ENCODE data around the gene TUBB3.

The TUBB3 gene

DNA sequence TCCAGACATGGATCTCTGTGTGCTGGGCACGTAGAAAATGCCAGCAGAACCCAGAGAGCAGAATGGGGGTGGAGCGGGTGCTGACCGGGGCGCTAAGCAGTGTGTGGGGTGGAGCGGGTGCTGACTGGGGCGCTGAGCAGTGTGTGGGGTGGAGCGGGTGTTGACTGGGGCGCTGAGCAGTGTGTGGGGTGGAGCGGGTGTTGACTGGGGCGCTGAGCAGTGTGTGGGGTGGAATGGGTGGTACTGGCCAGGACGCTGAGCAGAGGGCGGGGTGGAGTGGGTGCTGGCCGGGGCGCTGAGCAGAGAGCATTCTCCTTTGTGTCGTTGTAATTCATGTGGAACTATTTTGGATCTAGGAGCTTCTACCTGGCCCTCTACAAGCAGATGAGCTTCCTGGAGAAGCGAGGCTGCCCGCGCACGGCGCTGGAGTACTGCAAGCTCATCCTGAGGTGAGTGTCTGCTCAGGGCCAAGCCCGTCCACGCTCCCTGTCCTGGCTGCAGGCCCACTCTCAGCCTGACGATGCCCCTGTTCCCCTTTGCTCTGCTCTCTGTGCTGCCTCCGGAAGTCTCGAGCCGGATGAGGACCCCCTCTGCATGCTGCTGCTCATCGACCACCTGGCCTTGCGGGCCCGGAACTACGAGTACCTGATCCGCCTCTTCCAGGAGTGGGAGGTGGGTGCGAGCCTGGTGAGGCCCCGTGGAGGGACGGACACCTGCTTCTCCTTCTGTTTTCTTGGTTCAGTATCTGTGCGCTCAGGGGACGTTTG is 24.8 kb upstream of the TUBB3 start:
- no peak overlapping the region for H3K27ac ChIP-seq
- TF ChIP-seq, protein P1, sequence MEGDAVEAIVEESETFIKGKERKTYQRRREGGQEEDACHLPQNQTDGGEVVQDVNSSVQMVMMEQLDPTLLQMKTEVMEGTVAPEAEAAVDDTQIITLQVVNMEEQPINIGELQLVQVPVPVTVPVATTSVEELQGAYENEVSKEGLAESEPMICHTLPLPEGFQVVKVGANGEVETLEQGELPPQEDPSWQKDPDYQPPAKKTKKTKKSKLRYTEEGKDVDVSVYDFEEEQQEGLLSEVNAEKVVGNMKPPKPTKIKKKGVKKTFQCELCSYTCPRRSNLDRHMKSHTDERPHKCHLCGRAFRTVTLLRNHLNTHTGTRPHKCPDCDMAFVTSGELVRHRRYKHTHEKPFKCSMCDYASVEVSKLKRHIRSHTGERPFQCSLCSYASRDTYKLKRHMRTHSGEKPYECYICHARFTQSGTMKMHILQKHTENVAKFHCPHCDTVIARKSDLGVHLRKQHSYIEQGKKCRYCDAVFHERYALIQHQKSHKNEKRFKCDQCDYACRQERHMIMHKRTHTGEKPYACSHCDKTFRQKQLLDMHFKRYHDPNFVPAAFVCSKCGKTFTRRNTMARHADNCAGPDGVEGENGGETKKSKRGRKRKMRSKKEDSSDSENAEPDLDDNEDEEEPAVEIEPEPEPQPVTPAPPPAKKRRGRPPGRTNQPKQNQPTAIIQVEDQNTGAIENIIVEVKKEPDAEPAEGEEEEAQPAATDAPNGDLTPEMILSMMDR (IDR thresholded peaks at IDR 0.05): no peak
- no peaks in the 10 kb centered on the region for H3K4me1 ChIP-seq (ENCODE audit: control insufficient read depth in 1 of 2, insufficient read depth in 1 of 2, low read depth in 1 of 2, low read length in 1 of 2)
- no peaks in the 10 kb centered on the region for H3K9me3 ChIP-seq
- H3K36me3 ChIP-seq: peaks cover 89% of the 10 kb centered on the region
- H3K4me3 ChIP-seq (ENCODE audit: low read depth in 1 of 2, low read length in 1 of 2): no peak overlapping the region
- H3K27me3 ChIP-seq: no peaks in the 10 kb centered on the region

DNA sequence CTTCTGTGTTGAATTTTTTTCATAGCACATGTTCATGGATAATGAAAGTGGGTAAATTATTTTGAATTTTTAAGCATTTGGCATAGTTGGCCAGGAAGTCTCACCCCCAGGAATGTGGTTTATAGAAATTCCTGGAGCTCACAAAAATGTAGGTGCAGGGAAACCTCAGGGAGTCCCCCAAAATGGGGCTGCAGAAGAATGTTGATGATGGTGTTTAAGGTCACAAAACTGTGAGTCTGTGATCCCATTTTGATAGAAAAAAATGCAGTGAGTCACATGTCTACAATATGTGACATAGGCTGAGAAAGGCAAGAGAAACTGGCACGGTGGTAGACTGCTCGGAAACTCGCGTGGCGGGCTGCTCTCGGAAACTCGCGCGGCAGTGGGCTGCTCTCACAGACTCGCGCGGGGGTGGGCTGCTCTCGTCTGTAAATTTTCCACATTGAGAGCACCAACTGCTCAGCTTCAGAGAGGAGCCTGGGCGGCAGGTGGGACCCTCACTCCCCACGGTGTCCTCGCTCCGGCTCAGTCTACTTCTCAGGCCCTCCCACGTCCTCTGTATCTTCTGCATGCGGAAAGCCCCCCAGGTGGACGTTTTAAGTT is 23.2 kb upstream of the TUBB3 start:
- Histone ChIP-seq H3K27me3 (no peaks in the 10 kb centered on the region), H3K36me3 (peaks cover 89% of the 10 kb centered on the region), H3K4me1 (ENCODE audit: control insufficient read depth in 1 of 2, insufficient read depth in 1 of 2, low read depth in 1 of 2, low read length in 1 of 2) (no peaks in the 10 kb centered on the region), H3K9me3 (no peaks in the 10 kb centered on the region), H3K27ac (no peak overlapping the region), H3K4me3 (ENCODE audit: low read depth in 1 of 2, low read length in 1 of 2) (no peak overlapping the region)
- TF ChIP-seq, protein P1 (IDR thresholded peaks at IDR 0.05): no peak

DNA sequence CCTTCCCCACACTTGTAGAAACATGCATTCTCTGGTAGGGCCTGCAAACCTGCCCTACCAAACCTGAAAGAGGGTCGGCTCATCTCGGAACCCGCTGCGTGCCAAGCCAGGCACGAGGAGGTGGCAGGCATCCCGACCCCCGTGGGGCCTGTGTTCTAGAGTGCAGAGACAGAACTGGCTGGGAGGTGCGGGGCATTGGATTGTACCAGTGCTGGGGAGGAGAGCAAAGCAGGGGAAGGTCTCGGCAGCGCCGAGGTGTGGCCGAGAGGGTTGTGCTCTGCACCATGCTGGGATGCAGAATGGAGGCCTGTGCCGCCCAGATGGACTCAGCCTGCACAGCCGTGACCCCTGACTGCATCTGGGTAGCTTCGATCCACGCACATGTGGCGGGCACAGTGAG is 22.3 kb upstream of the TUBB3 start:
- H3K36me3 ChIP-seq: peaks cover 89% of the 10 kb centered on the region
- no peaks in the 10 kb centered on the region for H3K9me3 ChIP-seq
- TF ChIP-seq, protein P1 (IDR thresholded peaks at IDR 0.05): no peak
- no peaks in the 10 kb centered on the region for H3K27me3 ChIP-seq
- no peak overlapping the region for H3K27ac ChIP-seq
- no peak overlapping the region for H3K4me3 ChIP-seq (ENCODE audit: low read depth in 1 of 2, low read length in 1 of 2)
- no peaks in the 10 kb centered on the region for H3K4me1 ChIP-seq (ENCODE audit: control insufficient read depth in 1 of 2, insufficient read depth in 1 of 2, low read depth in 1 of 2, low read length in 1 of 2)

DNA sequence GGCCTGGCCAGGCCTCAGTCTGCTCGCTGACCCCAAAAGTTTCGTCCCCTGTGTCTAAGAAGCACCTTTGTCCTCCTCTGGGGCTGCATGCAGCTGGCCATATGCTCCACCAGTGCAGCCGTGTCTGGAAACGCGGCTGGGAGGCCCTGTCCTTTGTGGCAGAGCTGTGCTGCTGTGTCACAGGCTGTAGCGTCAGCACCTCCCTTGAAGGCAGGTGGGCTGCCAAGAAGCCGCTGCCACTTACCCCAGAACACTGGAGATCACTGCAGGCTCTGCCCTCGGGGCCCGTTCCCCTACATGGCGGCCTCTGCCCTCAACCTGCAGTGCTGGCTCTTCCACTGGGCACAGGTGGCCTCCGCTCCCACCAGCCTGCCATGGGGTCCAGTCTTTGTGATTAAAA is 20.2 kb upstream of the TUBB3 start:
- Histone ChIP-seq H3K27ac (no peak overlapping the region), H3K4me3 (ENCODE audit: low read depth in 1 of 2, low read length in 1 of 2) (no peak overlapping the region), H3K4me1 (ENCODE audit: control insufficient read depth in 1 of 2, insufficient read depth in 1 of 2, low read depth in 1 of 2, low read length in 1 of 2) (no peaks in the 10 kb centered on the region), H3K9me3 (no peaks in the 10 kb centered on the region), H3K27me3 (no peaks in the 10 kb centered on the region), H3K36me3 (peaks cover 89% of the 10 kb centered on the region)
- TF ChIP-seq, protein P1 (IDR thresholded peaks at IDR 0.05): no peak

DNA sequence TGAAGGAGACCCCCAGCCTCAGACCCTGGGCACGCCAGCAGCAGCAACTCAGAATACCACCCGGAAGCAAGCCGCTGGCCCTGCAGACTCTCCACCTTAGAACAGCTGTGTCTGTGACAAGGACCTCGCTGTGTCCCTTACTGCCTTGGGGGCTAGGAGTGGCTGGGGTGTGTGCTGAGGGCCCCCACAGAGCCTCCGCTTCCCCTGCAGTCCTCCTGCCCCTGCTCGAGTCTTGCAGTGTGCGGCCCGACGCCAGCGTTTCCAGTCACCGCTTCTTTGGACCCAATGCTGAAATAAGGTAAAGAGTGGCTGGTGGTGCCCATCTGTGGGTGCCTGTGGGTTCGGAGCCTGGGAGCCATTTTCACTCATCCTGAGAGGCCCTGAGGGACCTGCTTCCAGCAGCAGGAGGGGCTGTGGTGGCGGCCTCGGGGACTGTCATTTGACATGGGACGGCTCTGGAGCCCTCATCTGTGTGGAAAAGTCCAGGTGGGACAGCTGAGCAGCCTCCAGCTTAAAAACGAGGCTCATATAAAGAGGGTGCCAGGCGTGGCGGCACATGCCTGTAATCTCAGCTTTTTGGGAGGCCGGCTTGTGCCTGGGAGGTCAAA is 19.1 kb upstream of the TUBB3 start:
- Histone ChIP-seq H3K4me3 (ENCODE audit: low read depth in 1 of 2, low read length in 1 of 2) (no peak overlapping the region), H3K36me3 (peaks cover 89% of the 10 kb centered on the region), H3K27ac (no peak overlapping the region), H3K27me3 (no peaks in the 10 kb centered on the region), H3K9me3 (no peaks in the 10 kb centered on the region), H3K4me1 (ENCODE audit: control insufficient read depth in 1 of 2, insufficient read depth in 1 of 2, low read depth in 1 of 2, low read length in 1 of 2) (no peaks in the 10 kb centered on the region)
- TF ChIP-seq, protein P1 (IDR thresholded peaks at IDR 0.05): no peak

All from neutrophil (primary cell).